Hindlimb muscle (tissue), 1 donor: ENCODE results near the gene ELOVL5. TPM values are rescaled to one million over a fixed set of nuclear protein-coding genes. Genes with fewer than 3 reads are reported as not detected.
"Not testable (repeated sequence)": the region's sequence is repeated elsewhere in the genome, so short reads cannot be mapped to it uniquely, and the experiment has no call there.

Experiments
- DNase-seq: peaks from one replicate; pipeline ENCODE4 v3.0.0-alpha.2; 2013
- polyA plus RNA-seq: library from polyadenylated mRNA; unstranded; fragments of 120-200 nt; gene quantifications from one replicate; pipeline ENCODE4 v1.2.1, GENCODE V29; 2013; ENCODE audit not compliant: insufficient read length

ELOVL5 gene
- 32.1 TPM for polyA plus RNA-seq

- peak; percentile 96 for DNase-seq
Observed at GRCh38 chr6:53348371-53349208, at the start of gene ELOVL5. ELOVL5 (minus strand) TSS chr6:53348950; CDS start chr6:53295699, 53,251 bp downstream.

DNA sequence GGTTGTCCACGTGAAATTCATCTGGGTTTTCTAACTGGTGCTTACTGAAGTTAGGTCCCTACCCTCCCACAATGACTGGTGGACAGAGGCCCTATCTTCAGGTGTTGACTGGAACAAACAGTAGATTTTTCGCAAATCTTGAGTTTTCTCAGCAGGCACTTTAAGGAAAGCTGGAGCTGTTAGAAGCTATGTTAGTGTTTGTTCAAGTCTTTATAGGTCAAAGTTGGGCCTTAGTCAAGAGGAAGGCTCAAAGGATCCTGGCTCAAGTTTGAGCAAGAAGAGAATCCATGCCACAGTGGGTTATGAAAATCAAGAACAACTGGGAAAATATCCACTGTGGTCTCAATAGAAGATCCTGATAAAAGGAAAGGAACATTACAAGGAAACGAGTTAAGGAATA is 48.5 kb upstream of the ELOVL5 start:
- no peak for DNase-seq

GRCh38 chr6:53395986-53396385 is 47.2 kb upstream of the ELOVL5 start:
- DNase-seq: no peak

DNA sequence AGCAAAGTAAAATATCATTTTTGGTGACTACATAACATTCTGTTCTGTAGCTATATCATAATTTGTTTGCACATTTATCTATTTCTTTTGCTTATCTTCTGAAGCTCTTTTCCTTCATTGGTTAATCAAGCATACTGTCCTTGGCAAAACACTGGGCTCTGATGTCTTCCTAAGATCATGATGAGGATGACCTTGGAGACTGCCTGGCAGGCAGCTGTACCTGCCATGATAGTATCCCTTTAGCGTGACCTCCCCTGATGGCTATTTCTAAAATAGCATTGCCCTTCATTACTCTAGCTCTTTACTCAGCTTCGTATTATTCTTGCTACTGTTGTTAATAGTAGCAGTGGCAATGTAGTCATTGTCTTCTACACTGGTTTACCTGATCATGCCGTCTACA is 46.0 kb upstream of the ELOVL5 start:
- DNase-seq: no peak

GRCh38 chr6:53391170-53391569 is 42.4 kb upstream of the ELOVL5 start:
- DNase-seq: no peak

GRCh38 chr6:53390010-53390409 is 41.3 kb upstream of the ELOVL5 start:
- DNase-seq: no peak

GRCh38 chr6:53388615-53389014 is 39.9 kb upstream of the ELOVL5 start:
- DNase-seq: not testable (repeated sequence)

DNA sequence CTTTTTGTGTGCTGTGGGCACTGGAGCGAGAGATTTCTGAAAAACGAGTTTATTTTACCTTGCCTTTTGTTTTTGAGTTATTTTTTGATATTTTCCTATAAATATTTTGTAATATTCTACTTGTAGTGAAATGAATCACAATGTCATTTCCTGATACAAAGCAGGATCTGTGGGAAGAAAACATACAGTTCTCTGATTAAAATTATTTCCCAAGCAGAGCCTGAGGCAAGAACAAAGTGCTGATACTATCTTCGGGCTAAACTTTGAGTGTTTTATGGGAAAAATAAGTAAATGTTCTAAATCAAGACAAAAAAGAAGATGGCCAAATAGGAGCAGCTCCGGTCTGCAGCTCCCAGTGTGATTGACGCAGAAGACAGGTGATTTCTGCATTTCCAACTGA is 33.7 kb upstream of the ELOVL5 start:
- no peak for DNase-seq

DNA sequence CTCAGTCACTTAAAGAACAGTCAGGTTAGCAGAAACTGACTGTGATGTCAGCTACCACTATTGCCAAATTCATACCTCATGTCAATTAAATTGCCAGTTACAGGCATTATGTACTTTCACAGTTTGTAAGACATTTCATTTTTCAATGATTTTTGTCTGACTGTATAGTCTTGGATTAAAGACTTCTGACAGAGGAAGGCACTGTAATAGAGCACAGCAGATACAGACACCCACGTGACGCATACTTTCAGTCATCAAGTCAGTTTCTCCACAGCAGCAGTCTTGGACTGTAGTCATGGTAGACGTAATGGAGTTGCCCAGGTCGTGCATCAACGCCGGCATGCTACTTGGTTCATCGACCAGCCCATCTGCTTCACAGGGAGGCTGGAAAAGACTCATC is 29.5 kb upstream of the ELOVL5 start:
- no peak for DNase-seq

DNA sequence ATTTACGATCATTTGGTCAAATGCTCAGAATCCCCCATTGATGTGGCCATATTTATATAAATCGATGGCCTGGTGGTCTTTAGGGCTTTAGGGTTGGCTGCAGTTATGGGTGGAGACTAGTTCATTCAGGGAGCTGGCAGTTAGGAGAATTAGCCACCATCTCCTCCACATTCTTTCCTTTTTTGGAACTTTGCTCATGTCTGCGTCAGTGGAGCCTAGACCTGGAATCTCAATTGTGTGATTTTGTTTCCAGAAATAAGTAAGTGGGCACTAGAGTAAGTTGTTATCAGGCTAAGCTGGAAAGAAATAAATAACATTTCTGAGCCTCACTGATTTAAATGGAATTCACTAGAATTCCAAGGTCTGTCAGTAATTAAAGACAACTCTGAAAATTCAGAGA is 29.0 kb upstream of the ELOVL5 start:
- DNase-seq: no peak

- DNase-seq: no peak
Observed at GRCh38 chr6:53377289-53377688, 28.5 kb upstream of the ELOVL5 start.

- DNase-seq: no peak
Observed at GRCh38 chr6:53376661-53377226, 28.0 kb upstream of the ELOVL5 start.

DNA sequence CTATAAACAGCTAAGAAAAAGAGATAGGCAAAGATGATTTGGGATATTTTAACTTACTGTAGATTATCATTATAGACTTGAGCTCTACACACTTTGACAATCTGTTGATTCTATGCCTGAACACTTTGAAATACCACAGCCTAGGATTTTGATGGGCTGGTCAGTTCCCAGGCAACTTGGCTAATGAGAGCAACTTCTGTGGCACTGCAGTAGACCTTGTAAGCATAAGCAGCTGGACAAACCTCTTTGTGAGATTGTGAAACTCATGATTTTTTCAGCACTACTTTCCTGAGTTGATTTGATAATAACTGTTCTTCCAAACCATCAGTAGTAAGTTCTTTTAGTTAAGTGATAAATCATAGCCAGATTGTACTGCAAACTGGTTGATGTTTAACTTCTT is 27.1 kb upstream of the ELOVL5 start:
- no peak for DNase-seq

DNA sequence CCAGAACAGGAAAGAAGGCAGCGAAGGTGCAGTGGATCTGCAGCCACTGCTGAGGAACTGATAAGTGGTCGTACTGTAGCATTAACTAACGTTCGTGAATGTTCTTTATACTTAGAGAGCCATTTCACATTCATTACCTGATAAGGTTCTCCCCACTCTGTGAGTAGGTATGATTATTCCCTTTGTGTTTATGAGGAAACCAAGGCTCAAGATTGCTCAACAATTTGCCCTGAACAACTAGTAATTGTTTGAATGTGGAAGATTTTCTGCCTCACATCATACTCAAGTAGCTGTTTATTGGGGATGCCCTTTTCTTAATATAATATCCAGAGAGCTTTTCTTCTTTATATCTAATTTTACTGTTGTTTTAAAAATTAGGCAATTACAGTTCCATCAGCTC is 24.9 kb upstream of the ELOVL5 start:
- no peak for DNase-seq

DNA sequence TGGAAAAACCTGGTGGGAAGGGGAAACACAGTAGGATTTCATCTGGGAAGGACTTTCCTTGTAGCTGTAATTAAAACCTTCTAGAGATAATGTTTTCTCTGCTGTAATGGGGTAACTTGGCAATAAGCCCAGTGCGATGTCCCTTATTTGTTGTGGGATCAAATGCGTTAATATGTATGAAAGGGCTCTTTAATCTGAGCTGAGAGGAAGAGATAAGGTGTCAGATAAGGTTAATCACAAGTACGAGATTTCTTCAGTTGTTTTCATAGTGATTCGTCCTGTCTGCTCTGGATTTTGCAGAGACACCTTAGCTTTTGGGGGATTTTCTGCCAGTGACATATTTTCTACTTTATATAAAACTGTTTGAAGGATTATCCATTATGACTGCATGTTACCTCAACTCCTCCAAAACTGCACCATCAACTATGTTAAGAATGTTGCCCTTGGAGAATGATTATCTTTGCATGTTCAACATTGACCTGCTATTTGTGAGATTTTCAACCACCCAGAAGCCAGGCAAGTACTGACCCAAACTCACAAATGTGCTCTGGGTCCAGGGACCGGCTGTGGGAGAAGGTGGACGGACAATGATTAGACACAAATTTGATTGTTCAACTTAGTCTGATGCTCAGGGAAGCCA is 21.2 kb upstream of the ELOVL5 start:
- no peak for DNase-seq

GRCh38 chr6:53369051-53369450 is 20.3 kb upstream of the ELOVL5 start:
- DNase-seq: no peak

GRCh38 chr6:53366128-53366641 is 17.4 kb upstream of the ELOVL5 start:
- DNase-seq: no peak

DNA sequence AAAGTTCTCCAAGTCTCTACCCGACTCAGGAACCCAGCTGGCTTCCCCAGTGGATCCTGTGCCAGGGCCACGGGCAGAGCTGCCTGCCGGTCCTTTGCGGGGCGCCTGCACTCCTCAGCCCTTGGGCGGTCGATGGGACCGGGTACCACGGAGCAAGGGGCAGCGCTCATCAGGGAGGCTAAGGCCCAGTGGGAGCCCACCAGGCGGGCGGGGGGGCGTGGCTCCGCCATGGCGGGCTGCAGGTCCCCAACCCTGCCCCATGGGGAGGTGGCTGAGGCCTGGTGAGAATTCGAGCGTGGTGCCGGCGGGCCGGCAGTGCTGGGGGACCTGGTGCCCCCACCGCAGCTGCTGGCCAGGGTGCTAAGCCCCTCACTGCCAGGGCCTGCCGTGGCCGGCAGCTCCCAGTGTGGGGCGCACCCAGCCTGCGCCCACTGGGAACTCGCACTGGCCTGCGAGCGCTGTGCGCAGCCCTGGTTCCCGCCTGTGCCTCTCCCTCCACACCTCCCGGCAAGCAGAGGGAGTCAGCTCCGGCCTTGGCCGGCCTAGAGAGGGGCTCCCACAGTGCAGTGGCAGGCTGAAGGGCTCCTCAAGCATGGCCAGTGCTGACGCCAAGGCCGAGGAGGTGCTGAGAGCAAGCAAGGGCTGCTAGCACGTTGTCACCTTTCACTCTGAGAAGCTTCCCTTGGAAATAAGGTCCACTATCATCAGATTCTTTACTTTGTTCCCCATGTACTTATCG is 14.8 kb upstream of the ELOVL5 start:
- no peak for DNase-seq

DNA sequence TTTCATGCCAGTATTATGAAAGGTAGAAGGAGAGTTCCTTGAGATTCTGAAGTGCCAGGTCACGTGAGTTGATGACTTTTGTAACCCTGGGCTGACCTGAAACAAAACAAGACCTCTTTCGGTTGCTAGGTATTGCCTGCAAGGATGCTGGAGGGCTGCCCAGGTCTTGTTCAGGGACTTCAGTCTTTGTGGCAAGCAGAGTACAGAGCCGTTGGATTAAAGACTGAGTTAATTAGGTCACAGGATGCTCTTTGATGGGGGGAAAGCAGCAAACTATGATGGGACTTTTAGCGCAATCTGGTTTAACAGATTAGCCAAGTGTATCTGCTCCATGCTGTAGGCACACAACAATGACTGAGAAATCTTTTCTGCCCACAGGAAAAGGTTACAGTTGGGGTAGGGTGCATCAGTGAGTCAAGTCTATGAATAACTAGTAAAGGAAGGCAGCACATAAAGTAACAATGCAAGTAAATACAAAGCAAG is 12.8 kb upstream of the ELOVL5 start:
- DNase-seq: no peak

DNA sequence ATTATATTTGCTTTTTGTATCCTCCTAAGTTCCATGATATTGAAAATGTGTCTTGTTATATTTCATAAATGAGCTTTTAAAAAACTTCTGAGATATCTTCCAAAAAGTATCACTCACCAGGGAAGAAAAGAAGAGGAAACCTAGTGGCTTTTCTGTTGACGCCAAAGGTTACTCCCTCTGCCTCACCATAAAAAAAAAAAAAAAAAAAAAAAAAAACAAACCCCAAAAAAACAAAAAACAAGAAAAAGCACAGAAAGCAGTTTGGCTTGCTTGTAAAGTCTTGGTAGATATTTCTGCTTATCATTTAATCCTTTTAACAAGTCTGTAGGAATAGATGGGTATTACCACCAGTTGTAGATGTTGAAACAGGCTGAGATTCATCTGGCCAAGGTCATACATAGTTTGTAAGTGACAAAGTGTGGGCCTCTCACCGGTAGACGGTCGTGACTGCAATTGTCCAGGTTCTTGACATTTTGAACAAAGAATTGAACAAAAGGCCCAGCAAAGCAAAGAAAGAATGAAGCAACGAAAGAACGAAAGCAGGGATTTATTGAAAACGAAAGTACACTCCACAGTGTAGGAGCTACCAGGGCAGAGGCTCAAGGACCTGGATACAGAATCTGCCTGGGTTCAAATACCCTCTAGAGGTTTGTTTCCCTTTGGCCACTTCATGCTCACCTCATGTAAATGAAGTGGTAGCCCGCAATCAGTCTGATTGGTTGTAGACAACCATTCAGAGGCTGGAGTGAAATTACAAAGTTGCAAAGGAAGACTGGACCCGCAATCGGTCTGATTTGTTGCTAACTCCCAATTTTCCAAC is 11.6 kb upstream of the ELOVL5 start:
- DNase-seq: peak; percentile 21

DNA sequence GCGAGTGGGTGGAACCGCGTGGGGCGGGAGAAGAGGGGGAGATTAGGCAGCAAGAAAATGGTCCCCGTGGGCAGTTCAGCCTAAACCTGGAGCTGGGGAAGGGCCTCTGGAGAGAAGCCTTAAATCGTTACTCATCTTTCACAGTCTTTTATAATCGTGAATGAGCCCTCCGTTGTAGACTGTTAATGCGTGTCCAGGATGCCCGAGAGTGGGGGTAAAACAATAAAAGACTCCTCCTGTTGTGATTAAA is 11.0 kb upstream of the ELOVL5 start:
- no peak for DNase-seq
